Activated CD4-positive, alpha-beta T cell treated with anti-CD3 and anti-CD28 coated beads, Interleukin-2, Interleukin-4, amounts not matched to agents 100 ng/mL and 50 ng/mL, durations not matched to agents 16 hours and 8 hours (primary cell): ENCODE measurements around the gene SORBS2.

Source experiments
- DNase-seq: peaks from one replicate; pipeline ENCODE4 v3.0.0-alpha.2; 2020; ENCODE audit warnings: low spot score

Gene SORBS2

GRCh38 chr4:185738820-185739219 lies 73.2 kb downstream of the SORBS2 start:
- DNase-seq, result no peak

- no peak for DNase-seq
These were observed 73.9 kb downstream of the SORBS2 start for GRCh38 chr4:185738038-185738552.

- no peak for DNase-seq
These were observed 74.4 kb downstream of the SORBS2 start for GRCh38 chr4:185737489-185738037.

- DNase-seq, result no peak
These were observed 75.1 kb downstream of the SORBS2 start for GRCh38 chr4:185736882-185737281.

- DNase-seq, result no peak
These were observed 76.1 kb downstream of the SORBS2 start for GRCh38 chr4:185735866-185736400.

GRCh38 chr4:185734930-185735329 lies 77.1 kb downstream of the SORBS2 start:
- DNase-seq, result no peak

- no peak for DNase-seq
These were observed 77.8 kb downstream of the SORBS2 start for GRCh38 chr4:185734214-185734613.

GRCh38 chr4:185730849-185731608 lies 81.0 kb downstream of the SORBS2 start:
- no peak for DNase-seq

GRCh38 chr4:185730387-185730786 lies 81.6 kb downstream of the SORBS2 start:
- peak; percentile 9 for DNase-seq

GRCh38 chr4:185729391-185729804 lies 82.6 kb downstream of the SORBS2 start:
- DNase-seq, result no peak

- DNase-seq, result no peak
These were observed 83.1 kb downstream of the SORBS2 start for GRCh38 chr4:185728893-185729292.

GRCh38 chr4:185726931-185727330 lies 85.1 kb downstream of the SORBS2 start:
- DNase-seq, result no peak

- no peak for DNase-seq
These were observed 88.2 kb downstream of the SORBS2 start for GRCh38 chr4:185723631-185724260.

- no peak for DNase-seq
These were observed 90.0 kb downstream of the SORBS2 start for GRCh38 chr4:185722029-185722316.

- no peak for DNase-seq
These were observed 90.6 kb downstream of the SORBS2 start for GRCh38 chr4:185721190-185722028.

GRCh38 chr4:185719500-185719858 lies 92.5 kb downstream of the SORBS2 start:
- no peak for DNase-seq

GRCh38 chr4:185718578-185719499 lies 93.2 kb downstream of the SORBS2 start:
- no peak for DNase-seq

- DNase-seq, result no peak
These were observed 94.6 kb downstream of the SORBS2 start for GRCh38 chr4:185717377-185717741.

- no peak for DNase-seq
These were observed 95.2 kb downstream of the SORBS2 start for GRCh38 chr4:185716577-185717376.

- no peak for DNase-seq
These were observed 95.8 kb downstream of the SORBS2 start for GRCh38 chr4:185716141-185716551.
